Measurements from ENCODE around the gene TIMM8B. TPM values are rescaled to one million over a fixed set of nuclear protein-coding genes. Genes with fewer than 3 reads are reported as not detected.
A peak's percentile ranks its signal among the peaks of the same experiment; 100 is the strongest.

TIMM8B gene
- total and polyA plus RNA-seq, 9 of the 15 experiments (the other 6 are each of a cell fraction or from before 2014, with no cell fraction given), result 95.8 to 338 (median 145) TPM

DNA sequence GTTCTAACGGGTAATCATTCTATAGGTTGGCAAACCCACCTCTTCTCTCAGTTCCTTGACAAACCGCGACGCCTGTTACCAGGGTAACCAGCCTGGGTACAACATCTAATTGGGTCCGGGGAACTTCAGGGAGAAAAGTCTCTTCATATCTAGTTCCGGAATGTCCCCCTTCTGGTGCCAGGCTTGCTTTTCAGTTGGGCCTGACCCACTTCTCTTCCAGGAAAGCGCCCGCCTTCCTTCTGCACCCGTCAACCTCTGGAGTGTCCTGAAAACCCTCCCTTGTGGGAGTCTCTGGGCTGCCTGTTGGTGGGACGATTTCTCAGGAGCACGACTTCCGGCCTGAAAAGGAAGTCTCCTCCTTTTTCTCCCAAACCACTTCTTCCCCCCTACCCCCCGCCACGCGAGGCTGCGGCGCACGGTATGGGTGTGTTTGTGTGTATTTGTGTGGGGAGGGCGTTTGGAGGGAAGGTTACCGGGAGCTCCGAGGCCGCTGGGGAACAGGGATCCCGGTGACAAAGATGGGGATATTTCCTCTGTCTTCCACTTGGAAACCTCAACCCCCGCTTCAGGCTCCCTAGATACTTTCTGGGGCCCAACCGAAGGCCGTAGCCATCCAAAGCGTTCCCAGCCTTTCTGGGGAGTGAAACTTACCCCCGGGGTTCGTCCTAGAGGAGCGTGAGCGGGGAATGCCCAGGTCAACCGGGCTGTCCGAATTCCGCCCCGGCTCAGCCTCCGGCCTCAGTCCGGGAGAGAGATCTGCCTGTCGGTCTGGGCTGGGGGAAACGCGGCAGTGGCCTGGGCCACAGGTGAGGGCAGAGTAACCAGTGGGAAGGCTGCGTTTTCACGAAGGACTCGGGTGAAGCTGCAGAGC is 12.4 kb downstream of the TIMM8B start, which contains the start of the genes NKAPD1 and PIH1D2 (continued):
- TF ChIP-seq ZBTB40 (IDR thresholded peaks at IDR 0.05) (peak; percentile 100), ZBTB40 (CRISPR knock-in tag; IDR thresholded peaks at IDR 0.05) (no peak), HNRNPLL (IDR thresholded peaks at IDR 0.05; ENCODE audit: low read depth, low read length, poor library complexity, severe bottlenecking) (peak; percentile 16), SRSF3 (IDR thresholded peaks at IDR 0.05; ENCODE audit: insufficient read depth, low read length) (no peak), CREB1 (IDR thresholded peaks at IDR 0.05) (peak; percentile 43; the same call in 1 of the 2 replicates), CREB1 (CRISPR knock-in tag; IDR thresholded peaks at IDR 0.05) (peak; percentile 43; the same call in 1 of the 2 replicates), ZNF280B (CRISPR knock-in tag; IDR thresholded peaks at IDR 0.05) (no peak), GATAD2B (IDR thresholded peaks at IDR 0.05; ENCODE audit: borderline replicate concordance) (0 out of 2 replicates have a peak, but pooled peaks have one; percentile 48), ZNF384 (IDR thresholded peaks at IDR 0.05; ENCODE audit: low read depth, low read length) (0 out of 2 replicates have a peak, but pooled peaks have one; percentile 32), ZNF24 (IDR thresholded peaks at IDR 0.05) (peak; percentile 64; the same call in 1 of the 2 replicates), TAF9B (IDR thresholded peaks at IDR 0.05; ENCODE audit: partially characterized antibody) (peak; percentile 83), CBX2 (IDR thresholded peaks at IDR 0.05; ENCODE audit: insufficient read depth, low read length, poor library complexity, severe bottlenecking) (no peak)
- TF ChIP-seq, protein P1, sequence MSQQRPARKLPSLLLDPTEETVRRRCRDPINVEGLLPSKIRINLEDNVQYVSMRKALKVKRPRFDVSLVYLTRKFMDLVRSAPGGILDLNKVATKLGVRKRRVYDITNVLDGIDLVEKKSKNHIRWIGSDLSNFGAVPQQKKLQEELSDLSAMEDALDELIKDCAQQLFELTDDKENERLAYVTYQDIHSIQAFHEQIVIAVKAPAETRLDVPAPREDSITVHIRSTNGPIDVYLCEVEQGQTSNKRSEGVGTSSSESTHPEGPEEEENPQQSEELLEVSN (IDR thresholded peaks at IDR 0.05; ENCODE audit: borderline replicate concordance in 1 of 2, extremely low read depth in 1 of 2, insufficient read depth in 1 of 2, insufficient read length in 1 of 2, low read depth in 1 of 2, low read length in 1 of 2, poor library complexity in 1 of 2, severe bottlenecking in 1 of 2), result peak in 1 of 2 experiments; percentile 4
